Gastrocnemius medialis (tissue), 4 donors: ENCODE results near the gene WWOX.

Experiments used
- CTCF ChIP-seq, 5 experiments: fragments of 450-650 bp in 3 of 5; fragments of 200-600 bp in 2 of 5; sonication (generic) in 2 of 5; IDR thresholded peaks in 4 of 5; conservative IDR thresholded peaks in 1 of 5; 1 replicate in 4 of 5; 2 replicates in 1 of 5; pipeline ENCODE4 v1.5.1; 2016 to 2019; ENCODE audit warnings: antibody characterized with exemption in 5 of 5, mild to moderate bottlenecking in 3 of 5, moderate library complexity in 3 of 5
- POLR2A ChIP-seq, 2 donors: fragments of 450-650 bp; IDR thresholded peaks; one replicate each; pipeline ENCODE4 v1.6.1; 2017; ENCODE audit warnings: antibody characterized with exemption in 2 of 2, mild to moderate bottlenecking in 2 of 2, moderate library complexity in 2 of 2

- TF ChIP-seq POLR2A (IDR thresholded peaks at IDR 0.05) (no peak), CTCF (IDR thresholded peaks at IDR 0.05 in 4 of 5, conservative IDR thresholded peaks at IDR 0.05 in 1 of 5) (no peak)
Observed at GRCh38 chr16:78501744-78502143, 402.3 kb downstream of the WWOX start.
